Measurements from ENCODE around the gene MED1.

The MED1 gene

GRCh38 chr17:39408360-39408759, 42.7 kb downstream of the MED1 start:
- no peaks in the 10 kb centered on the region for H3K79me1 ChIP-seq (ENCODE audit: low read length)
- no peak overlapping the region for H3K18ac ChIP-seq (ENCODE audit: low read length)
- no peak overlapping the region for H3K23ac ChIP-seq (ENCODE audit: low read length)
- no peak overlapping the region for H4K5ac ChIP-seq (ENCODE audit: low read length)
- no peak overlapping the region for H3K4ac ChIP-seq (ENCODE audit: low read depth, low read length)
- no peak overlapping the region for H3K56ac ChIP-seq (ENCODE audit: low read length)
- H3K36me3 ChIP-seq (ENCODE audit: control insufficient read depth, insufficient read depth, low read length) = peaks cover 26% of the 10 kb centered on the region
- DNase-seq = no peak
- H2BK15ac ChIP-seq (replicated peaks; ENCODE audit: low read depth) = no peak overlapping the region
- H3K27ac ChIP-seq (ENCODE audit: low read depth, low read length) = no peak overlapping the region
- H3K4me1 ChIP-seq (ENCODE audit: control insufficient read depth, low read depth, low read length) = no peaks in the 10 kb centered on the region
- no CpG with 5 or more reads among the region's 2 CpGs for WGBS (ENCODE audit: extremely low coverage, insufficient coverage, low lambda C conversion rate)
- no peak overlapping the region for H2BK5ac ChIP-seq (ENCODE audit: low read length)
- H3K79me2 ChIP-seq (ENCODE audit: control insufficient read depth, insufficient read depth, low read length) = no peaks in the 10 kb centered on the region
- H3K27me3 ChIP-seq (ENCODE audit: insufficient read depth, low read length, poor library complexity) = no peaks in the 10 kb centered on the region
- H2BK120ac ChIP-seq (ENCODE audit: low read depth, low read length) = no peak overlapping the region
- no peak overlapping the region for H3K9ac ChIP-seq (ENCODE audit: low read length)
- H3K4me2 ChIP-seq (ENCODE audit: low read length) = no peak overlapping the region
- no peak overlapping the region for H2AK5ac ChIP-seq (ENCODE audit: low read length)
- no peak overlapping the region for H4K8ac ChIP-seq (ENCODE audit: low read depth, low read length)
- no peak overlapping the region for H3K4me3 ChIP-seq (ENCODE audit: low read length)

GRCh38 chr17:39406951-39407350, 44.1 kb downstream of the MED1 start:
- Histone ChIP-seq H3K4me1 (ENCODE audit: control insufficient read depth, low read depth, low read length) (no peaks in the 10 kb centered on the region), H3K56ac (ENCODE audit: low read length) (no peak overlapping the region), H2AK5ac (ENCODE audit: low read length) (no peak overlapping the region), H2BK5ac (ENCODE audit: low read length) (no peak overlapping the region), H3K79me2 (ENCODE audit: control insufficient read depth, insufficient read depth, low read length) (no peaks in the 10 kb centered on the region), H3K79me1 (ENCODE audit: low read length) (no peaks in the 10 kb centered on the region), H3K36me3 (ENCODE audit: control insufficient read depth, insufficient read depth, low read length) (peaks cover 26% of the 10 kb centered on the region), H4K8ac (ENCODE audit: low read depth, low read length) (no peak overlapping the region), H2BK120ac (ENCODE audit: low read depth, low read length) (no peak overlapping the region), H3K9ac (ENCODE audit: low read length) (no peak overlapping the region), H3K4me2 (ENCODE audit: low read length) (no peak overlapping the region), H3K4me3 (ENCODE audit: low read length) (no peak overlapping the region), H3K18ac (ENCODE audit: low read length) (no peak overlapping the region), H3K23ac (ENCODE audit: low read length) (no peak overlapping the region), H3K4ac (ENCODE audit: low read depth, low read length) (no peak overlapping the region), H4K5ac (ENCODE audit: low read length) (no peak overlapping the region), H3K27ac (ENCODE audit: low read depth, low read length) (no peak overlapping the region), H3K27me3 (ENCODE audit: insufficient read depth, low read length, poor library complexity) (no peaks in the 10 kb centered on the region), H2BK15ac (replicated peaks; ENCODE audit: low read depth) (no peak overlapping the region)
- DNase-seq = no peak
- no CpG with 5 or more reads among the region's 1 CpG for WGBS (ENCODE audit: extremely low coverage, insufficient coverage, low lambda C conversion rate)

- Histone ChIP-seq H3K79me2 (ENCODE audit: control insufficient read depth, insufficient read depth, low read length) (no peaks in the 10 kb centered on the region), H2AK5ac (ENCODE audit: low read length) (no peak overlapping the region), H3K4me3 (ENCODE audit: low read length) (no peak overlapping the region), H3K4me1 (ENCODE audit: control insufficient read depth, low read depth, low read length) (no peaks in the 10 kb centered on the region), H3K4ac (ENCODE audit: low read depth, low read length) (no peak overlapping the region), H3K4me2 (ENCODE audit: low read length) (no peak overlapping the region), H3K79me1 (ENCODE audit: low read length) (no peaks in the 10 kb centered on the region), H3K36me3 (ENCODE audit: control insufficient read depth, insufficient read depth, low read length) (peaks cover 24% of the 10 kb centered on the region), H3K18ac (ENCODE audit: low read length) (no peak overlapping the region), H4K5ac (ENCODE audit: low read length) (no peak overlapping the region), H3K27me3 (ENCODE audit: insufficient read depth, low read length, poor library complexity) (no peaks in the 10 kb centered on the region), H3K27ac (ENCODE audit: low read depth, low read length) (no peak overlapping the region), H2BK15ac (replicated peaks; ENCODE audit: low read depth) (no peak overlapping the region), H4K8ac (ENCODE audit: low read depth, low read length) (no peak overlapping the region), H2BK120ac (ENCODE audit: low read depth, low read length) (no peak overlapping the region), H3K9ac (ENCODE audit: low read length) (no peak overlapping the region), H2BK5ac (ENCODE audit: low read length) (no peak overlapping the region), H3K56ac (ENCODE audit: low read length) (no peak overlapping the region), H3K23ac (ENCODE audit: low read length) (no peak overlapping the region)
- DNase-seq = no peak
- WGBS (ENCODE audit: extremely low coverage, insufficient coverage, low lambda C conversion rate) = no CpG with 5 or more reads among the region's 1 CpG
Observed at GRCh38 chr17:39405436-39405835, 45.6 kb downstream of the MED1 start.

- no peak overlapping the region for H2BK120ac ChIP-seq (ENCODE audit: low read depth, low read length)
- no peak overlapping the region for H2AK5ac ChIP-seq (ENCODE audit: low read length)
- no peak overlapping the region for H3K4me3 ChIP-seq (ENCODE audit: low read length)
- no peaks in the 10 kb centered on the region for H3K27me3 ChIP-seq (ENCODE audit: insufficient read depth, low read length, poor library complexity)
- H3K36me3 ChIP-seq (ENCODE audit: control insufficient read depth, insufficient read depth, low read length) = peaks cover 19% of the 10 kb centered on the region
- no peak overlapping the region for H3K18ac ChIP-seq (ENCODE audit: low read length)
- no peaks in the 10 kb centered on the region for H3K4me1 ChIP-seq (ENCODE audit: control insufficient read depth, low read depth, low read length)
- H2BK15ac ChIP-seq (replicated peaks; ENCODE audit: low read depth) = no peak overlapping the region
- no peak overlapping the region for H3K4me2 ChIP-seq (ENCODE audit: low read length)
- WGBS (ENCODE audit: extremely low coverage, insufficient coverage, low lambda C conversion rate) = no CpG with 5 or more reads among the region's 6 CpGs
- no peaks in the 10 kb centered on the region for H3K79me1 ChIP-seq (ENCODE audit: low read length)
- no peak overlapping the region for H3K27ac ChIP-seq (ENCODE audit: low read depth, low read length)
- no peak overlapping the region for H3K23ac ChIP-seq (ENCODE audit: low read length)
- no peak overlapping the region for H3K56ac ChIP-seq (ENCODE audit: low read length)
- no peak overlapping the region for H2BK5ac ChIP-seq (ENCODE audit: low read length)
- H3K79me2 ChIP-seq (ENCODE audit: control insufficient read depth, insufficient read depth, low read length) = no peaks in the 10 kb centered on the region
- H4K5ac ChIP-seq (ENCODE audit: low read length) = no peak overlapping the region
- DNase-seq = no peak
- H4K8ac ChIP-seq (ENCODE audit: low read depth, low read length) = no peak overlapping the region
- no peak overlapping the region for H3K4ac ChIP-seq (ENCODE audit: low read depth, low read length)
- no peak overlapping the region for H3K9ac ChIP-seq (ENCODE audit: low read length)
Observed at GRCh38 chr17:39404542-39405378, 46.3 kb downstream of the MED1 start.

GRCh38 chr17:39402890-39403605, 48.0 kb downstream of the MED1 start:
- no peak overlapping the region for H3K4ac ChIP-seq (ENCODE audit: low read depth, low read length)
- no peak overlapping the region for H3K9ac ChIP-seq (ENCODE audit: low read length)
- no peak overlapping the region for H2BK120ac ChIP-seq (ENCODE audit: low read depth, low read length)
- H3K4me2 ChIP-seq (ENCODE audit: low read length) = no peak overlapping the region
- H4K5ac ChIP-seq (ENCODE audit: low read length) = no peak overlapping the region
- H2AK5ac ChIP-seq (ENCODE audit: low read length) = no peak overlapping the region
- no CpG with 5 or more reads among the region's 22 CpGs for WGBS (ENCODE audit: extremely low coverage, insufficient coverage, low lambda C conversion rate)
- H3K36me3 ChIP-seq (ENCODE audit: control insufficient read depth, insufficient read depth, low read length) = peaks cover 7% of the 10 kb centered on the region
- no peaks in the 10 kb centered on the region for H3K79me2 ChIP-seq (ENCODE audit: control insufficient read depth, insufficient read depth, low read length)
- H2BK5ac ChIP-seq (ENCODE audit: low read length) = no peak overlapping the region
- no peak overlapping the region for H3K18ac ChIP-seq (ENCODE audit: low read length)
- H3K4me1 ChIP-seq (ENCODE audit: control insufficient read depth, low read depth, low read length) = no peaks in the 10 kb centered on the region
- no peaks in the 10 kb centered on the region for H3K79me1 ChIP-seq (ENCODE audit: low read length)
- H4K8ac ChIP-seq (ENCODE audit: low read depth, low read length) = no peak overlapping the region
- no peak overlapping the region for H3K27ac ChIP-seq (ENCODE audit: low read depth, low read length)
- no peaks in the 10 kb centered on the region for H3K27me3 ChIP-seq (ENCODE audit: insufficient read depth, low read length, poor library complexity)
- no peak overlapping the region for H2BK15ac ChIP-seq (replicated peaks; ENCODE audit: low read depth)
- no peak overlapping the region for H3K23ac ChIP-seq (ENCODE audit: low read length)
- DNase-seq = no peak
- H3K4me3 ChIP-seq (ENCODE audit: low read length) = no peak overlapping the region
- no peak overlapping the region for H3K56ac ChIP-seq (ENCODE audit: low read length)
